Endodermal cell (in vitro differentiated cells): Measurements from ENCODE around the gene SUCLG2. TPM values are rescaled to one million over a fixed set of nuclear protein-coding genes. Genes with fewer than 3 reads are reported as not detected.

Experiments
- DNase-seq: peaks from one replicate; pipeline ENCODE4 v3.0.0-alpha.2; 2017
- H3K27ac ChIP-seq: 2 replicates; pipeline ENCODE4 v1.5.1; 2013; ENCODE audit warnings: mild to moderate bottlenecking, low read depth, low read length, moderate library complexity
- H3K27me3 ChIP-seq: 2 replicates; pipeline ENCODE4 v1.6.1; 2013; ENCODE audit warnings: mild to moderate bottlenecking, low read length, moderate library complexity; ENCODE audit not compliant: insufficient read depth, control insufficient read depth, poor library complexity, severe bottlenecking
- H3K36me3 ChIP-seq: 2 replicates; pipeline ENCODE4 v1.7.0; 2013; ENCODE audit warnings: mild to moderate bottlenecking, low read length, moderate library complexity; ENCODE audit not compliant: control insufficient read depth, insufficient read depth
- H3K4me1 ChIP-seq: one replicate; pipeline ENCODE4 v1.7.0; 2013; ENCODE audit warnings: low read length; ENCODE audit not compliant: control insufficient read depth, insufficient read depth
- H3K4me3 ChIP-seq: 2 replicates; pipeline ENCODE4 v1.5.1; 2013; ENCODE audit warnings: mild to moderate bottlenecking, low read length, moderate library complexity
- H3K9ac ChIP-seq: 2 replicates; pipeline ENCODE4 v1.6.1; 2013; ENCODE audit warnings: mild to moderate bottlenecking, low read length, moderate library complexity; ENCODE audit not compliant: poor library complexity, severe bottlenecking; ENCODE audit errors: extremely low read depth
- H3K9me3 ChIP-seq: 2 replicates; pipeline ENCODE4 v1.6.1; 2013; ENCODE audit warnings: mild to moderate bottlenecking, low read length, moderate library complexity; ENCODE audit not compliant: control insufficient read depth
- H3K27ac Mint-ChIP-seq: 2 replicates; pipeline ENCODE4 v1.8.0; 2020; ENCODE audit warnings: mixed read lengths
- H3K27me3 Mint-ChIP-seq: 2 replicates; pipeline ENCODE4 v1.8.0; 2021; ENCODE audit warnings: mild to moderate bottlenecking, mixed read lengths; ENCODE audit not compliant: insufficient read depth
- H3K36me3 Mint-ChIP-seq: 2 replicates; pipeline ENCODE4 v1.8.0; 2020; ENCODE audit warnings: low read depth, mixed read lengths
- H3K4me1 Mint-ChIP-seq: 2 replicates; pipeline ENCODE4 v1.8.0; 2020; ENCODE audit warnings: mixed read lengths
- H3K4me3 Mint-ChIP-seq: 2 replicates; pipeline ENCODE4 v1.8.0; 2020; ENCODE audit warnings: mild to moderate bottlenecking, moderate library complexity, mixed read lengths
- H3K9me3 Mint-ChIP-seq: 2 replicates; pipeline ENCODE4 v1.8.0; 2020; ENCODE audit warnings: mild to moderate bottlenecking, mixed read lengths
- WGBS, 2 experiments: methylation state at CpG; one replicate each; pipeline versions ENCODE4 v1.1.5 to v1.1.7; 2013; ENCODE audit warnings: missing lambda C conversion rate in 2 of 2, mixed read lengths in 1 of 2; ENCODE audit not compliant: insufficient coverage in 1 of 2, insufficient read length in 1 of 2; 5-methylcytosine and 5-hydroxymethylcytosine counted together
- total RNA-seq, 2 donors: library from RNA; stranded (reverse); fragmentation: NEBNext Ultra II Directional in 1 of 2; extraction: Animal tissue kit (Norgen Biotek cat#: 25700) in 1 of 2; gene quantifications; 2 replicates in 1 of 2; 3 replicates in 1 of 2; pipeline ENCODE4 v1.2.1, GENCODE V29; 2021
- TF ChIP-seq, protein P1 (sequence below): fragments of 200-600 bp; sonication (generic); conservative IDR thresholded peaks from 2 replicates; pipeline ENCODE4 v1.5.0; 2021; ENCODE audit warnings: antibody characterized with exemption, mild to moderate bottlenecking

Gene SUCLG2
- total RNA-seq, 2 donors from 2014 or later: 42.4 to 57.3 TPM

DNA sequence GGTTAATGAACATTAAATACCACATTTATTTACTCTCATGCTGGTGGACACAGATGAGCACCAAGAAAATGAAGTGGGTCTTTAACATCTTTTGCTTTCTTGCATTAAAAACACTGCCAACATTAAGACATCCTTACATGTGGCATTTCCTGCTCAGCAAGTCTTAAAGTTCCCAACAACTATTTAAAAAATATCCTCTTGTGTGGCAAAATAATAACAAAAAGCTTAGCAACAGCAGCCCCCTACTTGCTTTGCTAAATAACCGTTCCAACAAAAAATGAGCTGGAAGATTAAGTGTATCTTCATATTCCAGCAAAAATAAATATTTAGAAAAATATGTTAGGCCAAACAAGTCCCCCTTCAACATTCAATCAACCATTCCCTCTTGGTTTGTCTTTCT lies 93.1 kb downstream of the SUCLG2 start:
- no peak overlapping the region for H3K9ac ChIP-seq
- no peaks in the 10 kb centered on the region for H3K9me3 Mint-ChIP-seq
- peaks cover 4% of the 10 kb centered on the region for H3K36me3 Mint-ChIP-seq
- H3K9me3 ChIP-seq: no peaks in the 10 kb centered on the region
- no peaks in the 10 kb centered on the region for H3K36me3 ChIP-seq
- no peaks in the 10 kb centered on the region for H3K27me3 ChIP-seq
- no peak overlapping the region for H3K27ac ChIP-seq
- no peak overlapping the region for H3K27ac Mint-ChIP-seq
- no peaks in the 10 kb centered on the region for H3K4me1 Mint-ChIP-seq
- no peak overlapping the region for H3K4me3 Mint-ChIP-seq
- DNase-seq: no peak
- TF ChIP-seq, protein P1, sequence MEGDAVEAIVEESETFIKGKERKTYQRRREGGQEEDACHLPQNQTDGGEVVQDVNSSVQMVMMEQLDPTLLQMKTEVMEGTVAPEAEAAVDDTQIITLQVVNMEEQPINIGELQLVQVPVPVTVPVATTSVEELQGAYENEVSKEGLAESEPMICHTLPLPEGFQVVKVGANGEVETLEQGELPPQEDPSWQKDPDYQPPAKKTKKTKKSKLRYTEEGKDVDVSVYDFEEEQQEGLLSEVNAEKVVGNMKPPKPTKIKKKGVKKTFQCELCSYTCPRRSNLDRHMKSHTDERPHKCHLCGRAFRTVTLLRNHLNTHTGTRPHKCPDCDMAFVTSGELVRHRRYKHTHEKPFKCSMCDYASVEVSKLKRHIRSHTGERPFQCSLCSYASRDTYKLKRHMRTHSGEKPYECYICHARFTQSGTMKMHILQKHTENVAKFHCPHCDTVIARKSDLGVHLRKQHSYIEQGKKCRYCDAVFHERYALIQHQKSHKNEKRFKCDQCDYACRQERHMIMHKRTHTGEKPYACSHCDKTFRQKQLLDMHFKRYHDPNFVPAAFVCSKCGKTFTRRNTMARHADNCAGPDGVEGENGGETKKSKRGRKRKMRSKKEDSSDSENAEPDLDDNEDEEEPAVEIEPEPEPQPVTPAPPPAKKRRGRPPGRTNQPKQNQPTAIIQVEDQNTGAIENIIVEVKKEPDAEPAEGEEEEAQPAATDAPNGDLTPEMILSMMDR: no peak
- H3K4me3 ChIP-seq: no peak overlapping the region
- no peaks in the 10 kb centered on the region for H3K27me3 Mint-ChIP-seq
- H3K4me1 ChIP-seq: no peaks in the 10 kb centered on the region
- 92% methylated on average over 1 of the region's 1 CpG; no CpG with 5 or more reads in 1 of the 2 experiments for WGBS, 2 experiments

GRCh38 chr3:67559029-67559605 lies 95.3 kb downstream of the SUCLG2 start:
- H3K4me1 Mint-ChIP-seq: no peaks in the 10 kb centered on the region
- WGBS, 2 experiments: 95 to 100% methylated on average over 1 to 7 of the region's 7 CpGs
- H3K27ac ChIP-seq: no peak overlapping the region

DNA sequence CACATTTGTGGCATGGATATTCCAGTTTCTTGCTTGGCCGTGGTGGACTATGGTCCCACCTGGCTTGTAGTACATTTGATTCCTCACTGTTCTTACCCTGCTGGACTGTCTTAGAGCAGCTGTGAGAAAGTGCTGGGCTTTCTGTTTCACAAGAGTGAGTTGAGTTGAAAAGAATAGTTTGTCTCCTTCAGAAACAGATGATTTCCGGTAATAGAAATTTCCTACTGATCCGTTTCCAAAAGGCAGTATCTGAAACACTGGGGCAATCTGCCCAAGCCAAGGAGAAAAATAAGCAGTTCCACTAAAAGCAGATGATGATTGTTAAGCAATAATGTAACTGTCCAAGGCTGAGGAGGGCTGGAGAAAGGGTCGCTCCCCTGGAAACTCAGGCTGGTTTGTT lies 96.0 kb downstream of the SUCLG2 start:
- WGBS, 2 experiments: 95% methylated on average over 2 to 4 of the region's 4 CpGs
- no peaks in the 10 kb centered on the region for H3K4me1 Mint-ChIP-seq
- Histone ChIP-seq H3K27me3 (no peaks in the 10 kb centered on the region), H3K9ac (no peak overlapping the region), H3K36me3 (no peaks in the 10 kb centered on the region), H3K9me3 (no peaks in the 10 kb centered on the region), H3K27ac (no peak overlapping the region), H3K4me1 (no peaks in the 10 kb centered on the region), H3K4me3 (no peak overlapping the region)
- H3K9me3 Mint-ChIP-seq: no peaks in the 10 kb centered on the region
- no peak for DNase-seq
- TF ChIP-seq, protein P1: no peak
- no peak overlapping the region for H3K27ac Mint-ChIP-seq
- no peak overlapping the region for H3K4me3 Mint-ChIP-seq
- no peaks in the 10 kb centered on the region for H3K27me3 Mint-ChIP-seq
- H3K36me3 Mint-ChIP-seq: peaks cover 4% of the 10 kb centered on the region

More at GRCh38 chr3:67559029-67559605, 95.3 kb downstream of the SUCLG2 start:
- no peaks in the 10 kb centered on the region for H3K27me3 ChIP-seq
- no peaks in the 10 kb centered on the region for H3K4me1 ChIP-seq
- no peaks in the 10 kb centered on the region for H3K27me3 Mint-ChIP-seq
- no peaks in the 10 kb centered on the region for H3K9me3 ChIP-seq
- H3K36me3 Mint-ChIP-seq: peaks cover 4% of the 10 kb centered on the region
- H3K9ac ChIP-seq: no peak overlapping the region
- DNase-seq: no peak
- H3K4me3 Mint-ChIP-seq: no peak overlapping the region
- no peaks in the 10 kb centered on the region for H3K9me3 Mint-ChIP-seq
- no peak overlapping the region for H3K4me3 ChIP-seq
- TF ChIP-seq, protein P1: no peak
- no peaks in the 10 kb centered on the region for H3K36me3 ChIP-seq
- no peak overlapping the region for H3K27ac Mint-ChIP-seq
